Activated naive CD4-positive, alpha-beta T cell treated with anti-CD3 and anti-CD28 coated beads for 36 hours (primary cell): ENCODE measurements around the gene FLAD1. TPM values are rescaled to one million over a fixed set of nuclear protein-coding genes. Genes with fewer than 3 reads are reported as not detected.

Experiments used
- CTCF ChIA-PET: fragments of 350-600 bp; sonication (Branson Sonifier 250); formaldehyde crosslinking; loops from one replicate; lab custom pipeline; 2021; ENCODE audit warnings: antibody characterized with exemption; lab: Charles Lee
- DNase-seq: peaks from one replicate; pipeline ENCODE4 v3.0.0-alpha.2; 2020
- H3K27ac Mint-ChIP-seq: one replicate; pipeline ENCODE4 v1.8.0; 2021; ENCODE audit warnings: mild to moderate bottlenecking, mixed read lengths
- H3K27me3 Mint-ChIP-seq: one replicate; pipeline ENCODE4 v1.8.0; 2021; ENCODE audit warnings: low read depth, mixed read lengths
- H3K36me3 Mint-ChIP-seq: one replicate; pipeline ENCODE4 v1.8.0; 2021; ENCODE audit warnings: low read depth, mixed read lengths
- H3K4me1 Mint-ChIP-seq: one replicate; pipeline ENCODE4 v1.8.0; 2021; ENCODE audit warnings: low read depth, mixed read lengths
- H3K4me3 Mint-ChIP-seq: one replicate; pipeline ENCODE4 v1.8.0; 2021; ENCODE audit warnings: mild to moderate bottlenecking, moderate library complexity, mixed read lengths
- H3K9me3 Mint-ChIP-seq: one replicate; pipeline ENCODE4 v1.8.0; 2021; ENCODE audit warnings: mixed read lengths
- intact Hi-C: fragments of 100-400 bp; cut with micrococcal nuclease; formaldehyde crosslinking; loops from one replicate; pipeline ENCODE4 v1.15.1; 2023
- total RNA-seq, 2 experiments: library from RNA; stranded (reverse); gene quantifications; one replicate each; pipeline ENCODE4 v1.2.3, GENCODE V29; 2021

The FLAD1 gene
- total RNA-seq, 2 experiments from 2014 or later, result 27.2 to 30.0 TPM

DNA sequence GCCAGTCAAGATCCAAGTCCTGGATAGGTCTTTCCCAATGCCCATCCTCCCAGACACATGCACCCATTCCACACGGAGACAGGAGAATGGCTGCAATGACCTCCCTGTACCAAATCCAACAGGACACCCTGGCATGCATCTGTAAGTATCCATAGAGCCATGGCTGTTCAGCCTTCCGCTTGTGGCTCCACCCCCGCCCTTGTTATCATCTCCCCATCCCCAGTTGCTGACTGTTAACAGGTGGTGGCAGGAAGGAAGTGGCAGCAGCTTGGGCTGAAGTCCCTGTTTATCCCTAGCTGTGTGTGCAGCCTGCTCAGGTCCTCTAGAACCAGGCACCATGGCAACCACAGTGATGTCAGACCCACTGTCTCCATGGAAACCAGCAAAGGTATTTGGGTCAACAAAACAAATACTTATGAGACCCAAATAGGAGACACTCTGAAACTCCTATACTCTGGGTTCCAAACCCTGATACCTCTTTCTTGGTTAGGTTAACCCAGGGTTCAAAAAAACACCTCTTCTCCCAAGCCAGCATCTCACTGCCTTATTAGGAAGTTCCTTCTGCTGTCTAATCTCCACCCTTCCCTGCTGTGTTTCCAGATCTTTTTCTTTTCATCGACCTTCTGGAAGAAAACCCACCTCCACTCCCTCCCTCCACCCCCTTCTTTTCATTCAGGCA, 28.0 kb upstream of the FLAD1 start:
- DNase-seq, result peak; percentile 95
- Mint-ChIP-seq H3K27me3 (no peaks in the 10 kb centered on the region), H3K4me3 (peak overlapping the region; percentile 91), H3K27ac (peak overlapping the region; percentile 96), H3K36me3 (peaks cover 11% of the 10 kb centered on the region), H3K9me3 (no peaks in the 10 kb centered on the region), H3K4me1 (peaks cover 76% of the 10 kb centered on the region)
- intact Hi-C loops, result loop anchor here (1.0 kb wide), 7 partner anchors 19 to 289 kb away; partner anchors contain the start of genes ADAM15, CKS1B, FLAD1 and PMVK
- CTCF ChIA-PET, result interaction anchor here (0.7 to 2.6 kb wide), 14 partner anchors 10 to 109 kb away, joined by 3 to 9 read pairs (median 4); partner anchors contain the start of genes ADAM15, FLAD1 and SHC1

DNA sequence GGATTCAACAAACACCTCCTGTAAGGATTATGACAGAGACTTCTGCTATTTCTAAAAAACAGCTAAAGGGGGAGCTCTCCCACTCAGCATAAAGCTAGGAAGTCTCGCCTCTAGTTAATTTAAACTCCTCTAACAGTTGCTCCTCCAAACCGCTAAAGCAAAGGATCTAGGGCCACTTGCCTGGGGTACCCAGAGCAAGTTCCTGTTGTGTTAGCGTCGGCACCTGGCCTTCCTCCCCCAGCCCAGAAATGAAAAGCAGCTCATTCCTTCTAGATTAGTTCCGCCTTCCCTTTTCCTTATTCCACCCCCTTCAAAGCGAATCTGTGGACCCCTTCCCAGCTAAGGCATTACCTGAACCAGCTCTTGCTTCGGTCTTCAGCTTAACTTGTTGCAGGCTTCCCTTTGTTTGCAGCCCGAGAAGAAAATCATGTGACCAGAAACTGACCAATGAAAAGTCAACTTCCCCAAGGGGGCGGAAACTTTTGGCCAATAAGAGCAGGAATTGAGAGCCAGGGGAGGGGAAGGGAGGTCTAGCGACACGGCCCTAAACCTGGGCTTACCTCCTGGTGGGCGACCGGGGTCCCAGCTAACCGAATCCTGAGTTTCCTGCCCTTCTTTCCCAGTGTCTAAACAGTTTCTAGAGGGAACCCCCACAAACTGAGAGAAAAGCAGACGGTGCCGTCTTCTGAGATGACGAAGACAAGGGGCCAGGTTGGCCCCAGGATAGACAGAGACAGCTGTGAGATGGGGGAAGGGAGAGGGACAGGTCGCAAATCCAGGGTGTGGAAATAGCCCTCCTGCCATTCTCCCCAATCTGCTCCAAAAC, 27.2 kb upstream of the FLAD1 start, which contains the start of gene PBXIP1:
PBXIP1 (minus strand) TSS at position 382 of the 826 bp plus-strand sequence. CDS start 2,378 bp downstream, outside the sequence.
- peaks cover 74% of the 10 kb centered on the region for H3K4me1 Mint-ChIP-seq
- H3K27me3 Mint-ChIP-seq, result no peaks in the 10 kb centered on the region
- intact Hi-C loops, result loop anchor here (1.0 kb wide), 7 partner anchors 18 to 288 kb away; partner anchors contain the start of genes ADAM15, CKS1B, FLAD1 and PMVK
- H3K27ac Mint-ChIP-seq, result peak within 1 kb of the TSS; percentile 96
- H3K4me3 Mint-ChIP-seq, result peak within 1 kb of the TSS; percentile 91
- H3K36me3 Mint-ChIP-seq, result peaks cover 10% of the 10 kb centered on the region
- CTCF ChIA-PET, result interaction anchor here (0.7 to 2.6 kb wide), 12 partner anchors 9 to 108 kb away, joined by 3 to 9 read pairs (median 3); partner anchors contain the start of genes FLAD1 and SHC1
- H3K9me3 Mint-ChIP-seq, result no peaks in the 10 kb centered on the region
- peak; percentile 88 for DNase-seq

DNA sequence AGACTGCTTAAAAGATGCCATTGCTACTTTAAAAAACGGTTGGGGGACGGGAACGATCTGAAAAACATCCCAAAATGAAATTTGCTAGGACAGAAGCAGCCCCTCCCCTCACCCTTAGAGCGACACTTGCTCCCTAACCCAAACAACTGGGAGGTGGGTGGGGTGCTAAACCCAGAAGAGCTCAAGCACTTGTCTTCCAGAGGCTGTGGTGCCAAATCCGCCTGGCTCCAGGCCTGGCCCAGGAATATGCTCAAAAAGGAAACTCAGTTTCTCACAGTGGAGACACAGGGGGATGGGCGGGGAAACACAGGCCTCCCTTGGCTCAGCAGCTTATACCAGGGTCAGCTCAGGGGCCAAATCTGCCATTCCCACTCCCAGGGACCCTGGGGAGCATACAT, 26.6 kb upstream of the FLAD1 start:
- Mint-ChIP-seq H3K27me3 (no peaks in the 10 kb centered on the region), H3K4me1 (peaks cover 68% of the 10 kb centered on the region), H3K36me3 (peaks cover 11% of the 10 kb centered on the region), H3K9me3 (no peaks in the 10 kb centered on the region), H3K27ac (peak overlapping the region; percentile 96), H3K4me3 (peak overlapping the region; percentile 91)
- CTCF ChIA-PET, result interaction anchor here (0.5 to 2.6 kb wide), 6 partner anchors 14 to 63 kb away, joined by 3 to 9 read pairs (median 5); partner anchors contain the start of gene SHC1
- intact Hi-C loops, result no loop called here
- DNase-seq, result no peak

DNA sequence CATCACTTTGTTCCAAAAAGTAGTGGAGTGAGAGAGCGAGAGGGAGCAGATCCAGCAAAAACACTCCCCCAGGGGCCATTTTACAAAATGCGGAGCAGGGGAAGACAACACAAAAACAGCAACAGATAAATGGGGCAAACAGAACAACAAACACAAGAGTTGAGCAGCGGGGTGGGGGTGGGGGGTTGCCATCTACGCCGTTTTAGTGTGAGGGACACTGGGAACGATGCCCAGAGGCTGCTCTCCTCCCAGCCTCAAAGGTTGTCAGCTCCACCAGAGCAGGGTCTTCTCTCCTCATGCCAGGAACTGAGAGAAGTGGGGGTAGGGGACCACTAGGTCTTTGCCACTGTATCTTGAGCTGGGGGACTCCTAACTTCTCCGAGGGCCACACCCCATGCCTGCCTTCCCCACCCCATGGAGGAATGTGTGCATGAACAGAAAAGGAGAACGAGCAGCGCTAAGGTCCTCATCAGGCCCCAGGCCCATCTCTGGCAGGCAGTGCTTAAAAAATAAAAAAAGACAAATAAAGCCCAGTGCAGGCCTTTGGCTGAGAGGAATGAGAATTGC, 26.0 kb upstream of the FLAD1 start:
- H3K4me1 Mint-ChIP-seq, result peaks cover 63% of the 10 kb centered on the region
- DNase-seq, result no peak
- no peaks in the 10 kb centered on the region for H3K9me3 Mint-ChIP-seq
- H3K27ac Mint-ChIP-seq, result peak overlapping the region; percentile 96
- peak overlapping the region; percentile 18 for H3K4me3 Mint-ChIP-seq
- H3K27me3 Mint-ChIP-seq, result no peaks in the 10 kb centered on the region
- CTCF ChIA-PET, result interaction anchor here (0.5 to 2.6 kb wide), 2 partner anchors 13 to 32 kb away, joined by 3 to 9 read pairs; partner anchors contain the start of gene SHC1
- intact Hi-C loops, result no loop called here
- peaks cover 13% of the 10 kb centered on the region for H3K36me3 Mint-ChIP-seq

GRCh38 chr1:154958036-154958435, 25.1 kb upstream of the FLAD1 start:
- CTCF ChIA-PET, result no interaction called here
- no peak for DNase-seq
- Mint-ChIP-seq H3K36me3 (peaks cover 13% of the 10 kb centered on the region), H3K9me3 (no peaks in the 10 kb centered on the region), H3K27ac (peak overlapping the region; percentile 24), H3K27me3 (no peaks in the 10 kb centered on the region), H3K4me3 (no peak overlapping the region), H3K4me1 (peaks cover 62% of the 10 kb centered on the region)
- intact Hi-C loops, result no loop called here

- H3K4me3 Mint-ChIP-seq, result no peak overlapping the region
- DNase-seq, result no peak
- peaks cover 17% of the 10 kb centered on the region for H3K36me3 Mint-ChIP-seq
- H3K4me1 Mint-ChIP-seq, result peaks cover 60% of the 10 kb centered on the region
- intact Hi-C loops, result no loop called here
- H3K9me3 Mint-ChIP-seq, result no peaks in the 10 kb centered on the region
- no peaks in the 10 kb centered on the region for H3K27me3 Mint-ChIP-seq
- CTCF ChIA-PET, result interaction anchor here (3.6 kb wide), 1 partner anchor 40 kb away, joined by 17 read pairs; no protein-coding TSS in a partner anchor
- H3K27ac Mint-ChIP-seq, result peak overlapping the region; percentile 50
Measured at GRCh38 chr1:154958681-154959425, 24.3 kb upstream of the FLAD1 start.

- intact Hi-C loops, result no loop called here
- DNase-seq, result no peak
- CTCF ChIA-PET, result interaction anchor here (2.0 to 3.6 kb wide), 2 partner anchors 40 to 102 kb away, joined by 9 to 17 read pairs; no protein-coding TSS in a partner anchor
- Mint-ChIP-seq H3K27ac (peak overlapping the region; percentile 94), H3K4me1 (peaks cover 56% of the 10 kb centered on the region), H3K36me3 (peaks cover 18% of the 10 kb centered on the region), H3K4me3 (peak overlapping the region; percentile 96), H3K9me3 (no peaks in the 10 kb centered on the region), H3K27me3 (no peaks in the 10 kb centered on the region)
Measured at GRCh38 chr1:154959426-154959780, 23.7 kb upstream of the FLAD1 start.

DNA sequence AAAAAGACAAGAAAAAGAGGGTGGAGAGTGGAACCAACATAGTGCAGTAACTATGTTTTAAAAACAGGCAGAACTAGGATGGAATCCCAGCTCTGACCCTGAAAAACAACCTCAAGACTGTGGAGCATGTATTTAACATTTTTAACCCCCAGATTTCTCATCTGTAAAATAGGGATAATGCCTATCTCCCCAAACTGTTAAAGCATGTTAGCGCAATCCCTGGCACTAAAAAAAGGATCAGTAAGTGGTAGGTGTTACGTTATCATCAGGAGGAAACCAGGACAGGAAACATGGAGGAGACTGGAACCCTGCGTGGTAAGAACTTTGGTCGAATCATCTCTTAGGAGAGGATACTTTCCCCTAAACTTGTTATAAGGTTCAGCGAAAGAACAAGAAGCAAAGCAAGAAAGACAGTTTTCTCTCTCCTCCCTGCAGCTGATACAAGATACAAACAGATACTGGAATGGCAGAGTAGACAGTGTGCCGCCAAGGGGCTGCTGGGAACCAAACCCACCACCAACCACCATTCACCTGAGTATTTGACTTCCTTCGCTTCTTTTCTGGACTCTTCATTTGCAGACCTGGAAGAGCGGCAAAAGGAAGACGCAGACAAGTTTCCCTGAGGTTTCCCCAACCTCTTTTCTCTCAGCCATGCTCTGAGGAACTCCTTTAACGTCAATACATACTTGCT, 22.6 kb upstream of the FLAD1 start:
- no peaks in the 10 kb centered on the region for H3K9me3 Mint-ChIP-seq
- H3K27me3 Mint-ChIP-seq, result no peaks in the 10 kb centered on the region
- H3K4me1 Mint-ChIP-seq, result peaks cover 47% of the 10 kb centered on the region
- CTCF ChIA-PET, result interaction anchor here (0.8 to 3.6 kb wide), 9 partner anchors 11 to 125 kb away, joined by 3 to 17 read pairs (median 6); partner anchors contain the start of genes ADAM15, FLAD1 and SHC1
- DNase-seq, result no peak
- H3K36me3 Mint-ChIP-seq, result peaks cover 20% of the 10 kb centered on the region
- intact Hi-C loops, result loop anchor here (1.0 kb wide), 5 partner anchors 8 to 101 kb away; partner anchors contain the start of gene CKS1B
- peak overlapping the region; percentile 96 for H3K4me3 Mint-ChIP-seq
- peak overlapping the region; percentile 94 for H3K27ac Mint-ChIP-seq

DNA sequence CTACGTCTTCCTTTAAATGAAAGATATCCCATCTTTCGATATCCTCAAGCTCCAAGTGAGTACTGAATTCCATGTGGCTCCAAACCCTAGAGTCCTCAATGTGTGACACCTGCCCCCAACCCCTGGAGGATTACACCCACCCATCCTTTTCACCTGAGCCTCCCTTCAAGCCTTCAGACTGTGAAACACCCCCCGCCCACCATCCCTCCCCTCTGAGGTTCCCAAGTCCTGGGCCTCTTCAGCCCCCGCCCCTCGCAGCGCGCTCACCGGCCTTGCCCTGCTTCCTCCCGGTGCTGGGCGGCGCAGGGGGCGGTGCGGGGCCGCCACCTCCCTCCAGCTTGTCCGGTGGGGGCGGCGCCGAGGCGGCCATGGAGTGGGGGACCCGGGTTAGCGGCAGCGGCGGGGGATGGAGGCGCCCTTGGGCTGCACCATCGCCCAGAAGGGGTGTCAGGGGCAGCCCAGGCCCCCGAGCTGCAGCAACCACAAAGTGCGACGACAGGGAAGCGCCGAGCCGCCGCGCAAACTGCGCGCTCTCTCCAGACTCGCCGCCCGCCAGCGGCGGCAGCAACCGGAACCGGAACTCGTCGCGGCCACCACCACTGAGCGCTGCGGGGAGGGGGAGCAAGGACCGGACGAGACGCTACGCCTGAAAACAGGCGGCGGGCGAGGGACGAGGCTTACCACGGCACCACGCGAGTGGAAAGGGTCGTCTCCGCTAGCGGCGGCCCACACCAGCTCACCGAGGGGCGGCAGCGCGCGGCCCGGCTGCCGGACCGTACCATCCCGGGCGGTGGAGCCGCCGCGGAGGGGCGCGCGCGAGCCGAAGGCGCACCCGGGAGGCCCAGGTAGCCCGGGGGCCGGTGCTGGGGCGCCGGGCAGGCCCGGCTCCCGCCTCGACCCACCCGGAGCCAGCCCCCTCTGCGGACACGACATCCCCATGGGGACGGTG, 21.7 kb upstream of the FLAD1 start, which contains the start of gene PYGO2:
PYGO2 (minus strand) TSS at position 576 of the 949 bp plus-strand sequence; CDS start at position 370, 206 bp downstream.
- Mint-ChIP-seq H3K4me3 (peak within 1 kb of the TSS; percentile 96), H3K36me3 (peaks cover 20% of the 10 kb centered on the region), H3K9me3 (no peaks in the 10 kb centered on the region), H3K27ac (peak within 1 kb of the TSS; percentile 94), H3K4me1 (peaks cover 42% of the 10 kb centered on the region), H3K27me3 (no peaks in the 10 kb centered on the region)
- peak; percentile 86 for DNase-seq
- CTCF ChIA-PET, result interaction anchor here (0.8 to 3.6 kb wide), 12 partner anchors 8 to 124 kb away, joined by 3 to 17 read pairs (median 4); partner anchors contain the start of genes ADAM15, FLAD1 and SHC1
- intact Hi-C loops, result loop anchor here (1.0 kb wide), 5 partner anchors 9 to 100 kb away; partner anchors contain the start of gene CKS1B
